ENCODE measurements around the gene CYBRD1.

Gene CYBRD1

DNA sequence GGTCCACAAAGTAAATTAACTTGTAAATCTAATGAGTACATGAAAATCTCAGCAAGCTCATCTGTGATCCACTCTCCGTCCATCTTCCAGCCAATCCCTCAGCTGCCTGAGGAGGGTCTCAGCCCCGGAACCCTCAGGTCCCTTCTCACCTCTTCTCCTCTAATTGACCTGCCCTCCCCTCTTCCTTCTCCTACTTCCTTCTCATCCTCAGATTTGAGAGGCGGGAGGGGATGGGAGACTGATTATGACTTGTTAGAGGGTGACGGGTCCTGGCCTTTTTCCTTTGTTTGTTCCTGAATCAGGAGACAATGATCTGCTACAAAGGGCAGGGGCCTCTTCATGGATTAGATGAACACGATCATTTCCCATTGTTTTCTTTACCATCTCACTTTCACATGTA lies 80.1 kb downstream of the CYBRD1 start:
- H3K4me3 ChIP-seq (ENCODE audit: low read depth, low read length): no peak overlapping the region
- TF ChIP-seq, protein P1, sequence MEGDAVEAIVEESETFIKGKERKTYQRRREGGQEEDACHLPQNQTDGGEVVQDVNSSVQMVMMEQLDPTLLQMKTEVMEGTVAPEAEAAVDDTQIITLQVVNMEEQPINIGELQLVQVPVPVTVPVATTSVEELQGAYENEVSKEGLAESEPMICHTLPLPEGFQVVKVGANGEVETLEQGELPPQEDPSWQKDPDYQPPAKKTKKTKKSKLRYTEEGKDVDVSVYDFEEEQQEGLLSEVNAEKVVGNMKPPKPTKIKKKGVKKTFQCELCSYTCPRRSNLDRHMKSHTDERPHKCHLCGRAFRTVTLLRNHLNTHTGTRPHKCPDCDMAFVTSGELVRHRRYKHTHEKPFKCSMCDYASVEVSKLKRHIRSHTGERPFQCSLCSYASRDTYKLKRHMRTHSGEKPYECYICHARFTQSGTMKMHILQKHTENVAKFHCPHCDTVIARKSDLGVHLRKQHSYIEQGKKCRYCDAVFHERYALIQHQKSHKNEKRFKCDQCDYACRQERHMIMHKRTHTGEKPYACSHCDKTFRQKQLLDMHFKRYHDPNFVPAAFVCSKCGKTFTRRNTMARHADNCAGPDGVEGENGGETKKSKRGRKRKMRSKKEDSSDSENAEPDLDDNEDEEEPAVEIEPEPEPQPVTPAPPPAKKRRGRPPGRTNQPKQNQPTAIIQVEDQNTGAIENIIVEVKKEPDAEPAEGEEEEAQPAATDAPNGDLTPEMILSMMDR (IDR thresholded peaks at IDR 0.05; ENCODE audit: low read depth, low read length): no peak
- TF ChIP-seq MYC (IDR thresholded peaks at IDR 0.05; ENCODE audit: low read depth, low read length): no peak
- no peak for TF ChIP-seq POLR2A (IDR thresholded peaks at IDR 0.05; ENCODE audit: extremely low read depth, insufficient read length)
- TF ChIP-seq, protein P2, sequence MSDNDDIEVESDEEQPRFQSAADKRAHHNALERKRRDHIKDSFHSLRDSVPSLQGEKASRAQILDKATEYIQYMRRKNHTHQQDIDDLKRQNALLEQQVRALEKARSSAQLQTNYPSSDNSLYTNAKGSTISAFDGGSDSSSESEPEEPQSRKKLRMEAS (IDR thresholded peaks at IDR 0.05; ENCODE audit: low read depth, low read length): no peak

More for the DNA sequence above, 80.1 kb downstream of the CYBRD1 start:
- DNase-seq (ENCODE audit: low read depth): no peak
